ENCODE measurements around the gene TMCC3.
"Not testable (repeated sequence)": the region's sequence is repeated elsewhere in the genome, so short reads cannot be mapped to it uniquely, and the experiment has no call there.

The TMCC3 gene, protein sequence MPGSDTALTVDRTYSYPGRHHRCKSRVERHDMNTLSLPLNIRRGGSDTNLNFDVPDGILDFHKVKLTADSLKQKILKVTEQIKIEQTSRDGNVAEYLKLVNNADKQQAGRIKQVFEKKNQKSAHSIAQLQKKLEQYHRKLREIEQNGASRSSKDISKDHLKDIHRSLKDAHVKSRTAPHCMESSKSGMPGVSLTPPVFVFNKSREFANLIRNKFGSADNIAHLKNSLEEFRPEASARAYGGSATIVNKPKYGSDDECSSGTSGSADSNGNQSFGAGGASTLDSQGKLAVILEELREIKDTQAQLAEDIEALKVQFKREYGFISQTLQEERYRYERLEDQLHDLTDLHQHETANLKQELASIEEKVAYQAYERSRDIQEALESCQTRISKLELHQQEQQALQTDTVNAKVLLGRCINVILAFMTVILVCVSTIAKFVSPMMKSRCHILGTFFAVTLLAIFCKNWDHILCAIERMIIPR

GRCh38 chr12:94650143-94651056 is at the start of gene TMCC3:
Gene TMCC3 (minus strand): TSS chr12:94650557. CDS start chr12:94650430, 127 bp downstream.
- DNase-seq (ENCODE audit: low read depth): peak; percentile 33

- no peak for DNase-seq (ENCODE audit: low read depth)
These were observed 49.4 kb upstream of the TMCC3 start for GRCh38 chr12:94699801-94700200.

DNA sequence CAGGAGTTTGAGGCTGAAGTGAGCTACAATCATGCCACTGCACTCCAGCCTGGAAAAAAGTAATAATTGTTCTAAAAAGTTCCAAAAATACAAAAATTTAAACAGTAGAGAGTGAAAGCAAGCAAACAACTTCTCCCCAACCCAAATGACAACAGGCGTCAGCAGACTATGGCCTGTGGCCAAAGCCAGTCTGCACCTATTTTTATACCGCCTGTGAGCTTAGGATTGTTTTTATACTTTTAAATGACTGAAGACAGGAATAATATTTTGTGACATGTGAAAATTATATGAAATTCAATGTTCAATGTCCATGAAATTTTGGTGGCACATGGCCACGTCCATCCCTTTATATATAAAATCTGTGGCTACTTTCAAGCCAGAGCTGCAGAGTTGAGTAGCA is 48.2 kb upstream of the TMCC3 start:
- no peak for DNase-seq (ENCODE audit: low read depth)

DNA sequence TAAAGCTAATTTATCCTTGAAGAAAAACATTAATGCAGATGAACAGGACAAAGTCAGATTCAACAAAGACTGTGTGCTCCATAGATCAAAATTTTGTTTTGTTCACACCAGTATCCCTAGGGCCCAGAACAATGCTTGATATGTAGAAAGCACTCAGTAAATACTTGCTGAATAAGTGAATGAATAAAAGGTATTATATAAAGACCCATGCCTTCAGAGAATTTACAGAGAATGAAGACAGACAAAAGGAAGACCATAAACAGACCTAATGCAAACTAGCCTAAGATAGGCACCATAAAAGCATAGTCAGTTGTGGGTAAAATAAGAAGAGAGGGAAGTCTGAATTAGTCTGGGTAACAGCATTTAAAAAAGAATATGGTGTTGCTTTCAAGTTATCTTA is 47.3 kb upstream of the TMCC3 start:
- DNase-seq (ENCODE audit: low read depth): no peak

GRCh38 chr12:94694732-94695131 is 44.4 kb upstream of the TMCC3 start:
- no peak for DNase-seq (ENCODE audit: low read depth)

DNA sequence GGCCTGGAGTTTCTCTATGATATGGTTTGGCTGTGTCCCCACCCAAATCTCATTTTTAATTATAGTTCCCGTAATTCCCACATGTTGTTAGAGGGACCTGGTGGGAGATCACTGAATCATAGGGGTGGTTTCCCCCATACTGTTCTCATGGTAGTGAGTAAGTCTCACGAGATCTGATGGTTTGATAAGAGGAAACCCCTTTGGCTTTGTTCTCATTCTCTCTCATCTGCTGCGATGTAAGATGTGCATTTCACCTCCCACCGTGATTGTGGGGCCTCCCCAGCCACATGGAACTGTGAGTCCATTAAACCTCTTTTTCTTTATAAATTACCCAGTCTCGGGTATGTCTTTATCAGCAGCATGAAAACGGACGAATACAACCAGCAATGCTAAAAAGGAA is 42.5 kb upstream of the TMCC3 start:
- DNase-seq (ENCODE audit: low read depth): not testable (repeated sequence)

DNA sequence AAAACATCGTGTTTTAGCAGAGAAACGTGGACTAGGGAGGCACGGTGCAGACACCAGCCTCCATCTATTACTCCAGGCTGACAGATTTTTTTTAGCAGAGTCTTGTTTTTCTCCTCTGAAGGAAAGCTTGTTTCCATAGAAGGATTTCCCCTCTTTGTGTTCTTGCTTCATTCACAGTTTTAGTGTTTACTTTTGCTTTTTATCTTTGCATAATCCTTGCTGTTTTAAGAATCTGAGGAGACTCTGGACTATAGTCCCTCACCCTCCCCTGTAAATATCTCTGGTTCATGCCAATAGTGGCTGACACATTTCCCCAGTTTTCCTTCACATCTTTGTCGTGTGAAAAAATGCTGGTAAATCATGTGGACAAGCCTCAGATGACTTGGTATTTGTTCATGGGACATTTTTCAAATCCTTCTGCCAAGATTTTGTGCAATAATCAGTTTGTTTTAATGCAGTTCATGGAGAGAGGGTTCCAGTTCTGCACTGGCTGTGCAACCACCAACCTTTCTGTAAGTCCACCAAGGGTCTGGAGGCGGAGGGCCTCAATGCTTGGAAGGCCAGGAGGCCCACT is 39.9 kb upstream of the TMCC3 start:
- DNase-seq (ENCODE audit: low read depth): peak; percentile 76

GRCh38 chr12:94689646-94690036 is 39.3 kb upstream of the TMCC3 start:
- DNase-seq (ENCODE audit: low read depth): no peak

DNA sequence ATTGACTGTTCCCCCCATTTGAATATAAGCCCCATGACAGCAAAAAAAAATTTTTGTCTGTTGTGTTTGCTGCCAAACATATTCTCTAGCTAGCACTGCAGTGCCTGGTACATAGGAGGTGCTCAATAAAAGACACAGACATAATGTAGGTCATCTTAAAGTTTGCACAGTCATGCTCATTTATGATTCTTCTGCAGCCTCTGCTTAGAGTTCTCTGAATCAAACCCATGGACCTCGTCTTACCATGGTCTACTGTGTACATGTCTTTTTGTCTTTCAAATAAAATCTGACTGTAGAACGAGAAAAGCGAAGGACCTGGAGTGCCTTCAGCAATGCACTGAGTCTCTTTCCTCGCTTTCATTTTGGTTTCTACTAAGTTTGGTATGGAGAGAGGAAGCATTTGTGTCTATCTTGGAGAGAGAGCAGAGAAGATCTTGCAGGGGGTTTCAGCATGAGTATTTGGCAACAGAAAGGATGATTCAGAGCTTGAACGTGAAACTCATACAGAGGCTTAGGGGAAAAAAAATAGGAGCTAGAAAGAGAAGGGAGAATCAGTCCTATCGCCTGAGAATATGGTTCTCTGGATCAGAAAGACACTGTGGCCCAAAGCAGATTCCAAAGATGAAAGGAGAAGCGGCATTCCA is 38.8 kb upstream of the TMCC3 start:
- DNase-seq (ENCODE audit: low read depth): peak; percentile 41

DNA sequence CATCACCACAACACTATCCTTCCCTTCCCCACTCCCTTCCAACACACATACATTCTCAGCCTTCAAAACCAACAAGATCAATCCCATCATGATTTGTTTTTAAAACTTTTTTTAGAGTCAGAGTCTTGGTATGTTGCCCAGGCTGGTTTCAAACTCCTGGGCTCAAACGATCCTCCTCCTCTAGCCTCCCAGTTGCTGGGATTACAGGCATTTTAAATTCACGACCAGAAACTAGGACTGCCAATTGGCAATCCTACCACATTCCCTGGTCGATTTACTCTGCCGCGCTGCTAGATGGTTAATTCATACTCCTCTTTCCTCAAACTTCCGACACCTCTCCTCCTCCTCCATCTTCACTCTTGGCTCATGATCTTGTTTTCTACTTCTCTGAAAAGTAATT is 37.5 kb upstream of the TMCC3 start:
- DNase-seq (ENCODE audit: low read depth): no peak

DNA sequence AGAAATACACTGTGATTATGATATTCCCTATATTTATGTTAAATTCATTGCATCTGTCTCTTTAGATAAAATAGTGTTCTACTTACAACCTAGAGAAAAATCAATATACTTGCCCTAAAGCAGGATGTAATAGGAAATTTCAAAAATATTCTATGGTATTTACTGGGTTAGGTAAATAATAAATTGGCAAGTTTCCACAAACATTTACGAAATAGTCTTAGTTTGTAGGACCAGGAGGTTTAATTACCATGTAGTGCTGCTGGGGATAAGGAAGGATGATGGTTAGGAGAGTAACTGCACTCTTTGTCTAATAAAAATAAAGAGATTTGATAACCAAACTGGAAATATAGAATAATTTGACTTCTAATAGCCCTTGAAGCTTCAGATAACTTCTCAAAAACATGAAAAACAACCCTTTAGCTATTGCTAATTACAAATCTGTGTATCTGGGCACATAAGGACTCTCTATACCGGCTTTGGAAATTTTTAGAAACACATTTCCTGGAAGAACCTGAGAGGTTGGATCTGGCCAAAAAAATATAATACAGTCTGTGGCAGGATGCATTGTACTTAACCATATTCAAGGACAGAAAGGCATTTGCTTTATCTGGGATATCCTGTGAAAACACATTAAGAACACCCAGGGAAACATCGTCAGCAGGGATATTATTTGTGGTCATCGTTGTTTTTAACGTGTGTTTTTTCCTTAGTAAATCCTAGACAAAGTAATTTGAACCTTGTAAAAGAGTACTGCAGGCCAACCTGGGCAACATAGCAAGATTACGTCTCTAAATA is 36.7 kb upstream of the TMCC3 start:
- no peak for DNase-seq (ENCODE audit: low read depth)

- DNase-seq (ENCODE audit: low read depth): no peak
These were observed 34.2 kb upstream of the TMCC3 start for GRCh38 chr12:94684416-94685142.

DNA sequence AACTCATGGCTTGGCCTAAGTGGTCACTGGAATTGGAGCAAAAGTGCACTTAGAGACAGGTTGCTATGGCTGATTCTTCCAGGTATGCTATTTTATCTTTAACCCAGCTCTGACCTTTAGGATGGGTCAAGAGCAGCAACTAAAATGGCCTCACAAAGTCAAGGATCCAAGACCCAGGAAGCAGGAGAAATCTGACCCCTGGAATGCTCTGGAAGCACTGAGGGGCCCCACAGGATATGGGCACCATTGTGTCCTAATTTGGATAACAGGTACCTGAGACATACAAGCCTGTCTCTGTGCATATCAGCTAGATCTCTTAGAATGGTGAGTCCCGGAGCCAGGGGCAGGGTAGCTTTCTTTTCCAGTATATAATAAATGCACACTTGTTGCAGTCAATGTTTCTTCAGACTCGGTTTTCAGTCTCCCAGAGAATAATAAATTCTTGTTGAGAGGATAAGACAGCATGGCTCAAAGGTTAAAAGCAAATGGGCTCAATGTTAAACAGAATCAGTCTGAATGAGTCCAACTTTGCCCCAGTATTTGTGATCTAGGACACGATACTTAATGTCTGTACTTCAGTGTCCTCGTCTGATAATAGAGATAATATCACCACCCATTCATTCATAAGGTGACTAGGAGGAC is 29.3 kb upstream of the TMCC3 start:
- no peak for DNase-seq (ENCODE audit: low read depth)

GRCh38 chr12:94678849-94679248 is 28.5 kb upstream of the TMCC3 start:
- DNase-seq (ENCODE audit: low read depth): no peak

- DNase-seq (ENCODE audit: low read depth): no peak
These were observed 28.0 kb upstream of the TMCC3 start for GRCh38 chr12:94678379-94678778.

GRCh38 chr12:94677778-94678177 is 27.4 kb upstream of the TMCC3 start:
- DNase-seq (ENCODE audit: low read depth): no peak

DNA sequence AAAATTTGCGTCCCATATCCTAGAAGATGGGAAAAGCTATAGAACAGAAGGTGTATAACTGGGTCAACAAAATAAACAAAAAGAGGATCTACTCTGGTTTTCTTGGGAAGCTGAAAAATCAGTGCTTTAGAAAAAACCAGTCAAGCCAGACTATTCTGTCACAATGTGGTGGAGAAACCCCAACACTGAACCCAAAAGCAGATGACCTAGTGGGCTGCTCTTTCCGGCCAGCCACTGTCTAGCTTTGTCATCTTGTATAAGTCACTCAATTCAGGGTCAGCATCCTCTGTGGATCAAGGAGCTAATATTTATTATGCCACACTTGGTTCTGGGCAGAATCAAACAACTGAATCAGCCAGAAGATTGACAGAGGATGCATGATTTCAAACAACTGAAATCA is 26.6 kb upstream of the TMCC3 start:
- no peak for DNase-seq (ENCODE audit: low read depth)

DNA sequence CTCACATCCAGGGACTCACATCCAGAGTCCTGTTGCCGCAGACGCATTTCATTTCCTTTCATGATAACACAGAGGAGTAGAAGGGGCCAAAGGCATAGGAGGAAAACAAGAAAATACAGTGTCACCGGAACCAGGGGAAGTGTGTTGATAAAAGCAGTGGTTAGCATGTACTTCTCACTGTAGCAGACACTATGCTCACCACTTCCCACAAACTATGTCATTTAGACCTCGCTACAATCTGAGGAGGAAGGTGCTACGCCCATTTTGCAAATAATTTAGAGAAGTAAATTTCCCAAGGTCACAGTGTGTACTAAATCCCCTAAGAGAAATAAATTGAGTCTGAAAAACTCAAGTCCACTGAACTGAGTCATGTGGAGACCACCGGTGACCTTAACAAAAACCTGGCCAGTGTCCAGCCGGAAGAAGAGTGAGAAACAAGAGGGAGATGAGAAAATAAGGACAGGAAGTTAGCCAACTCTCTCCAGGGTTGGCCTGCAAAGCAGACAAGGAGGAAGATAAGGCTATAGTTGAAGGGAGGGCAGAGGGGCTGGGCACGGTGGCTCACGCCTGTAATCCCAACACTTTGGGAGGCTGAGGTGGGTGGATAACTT is 25.8 kb upstream of the TMCC3 start:
- DNase-seq (ENCODE audit: low read depth): no peak

GRCh38 chr12:94674835-94675234 is 24.5 kb upstream of the TMCC3 start:
- no peak for DNase-seq (ENCODE audit: low read depth)

GRCh38 chr12:94674051-94674451 is 23.7 kb upstream of the TMCC3 start:
- no peak for DNase-seq (ENCODE audit: low read depth)
